ENCODE measurements around the gene HMGCLL1.

DNA sequence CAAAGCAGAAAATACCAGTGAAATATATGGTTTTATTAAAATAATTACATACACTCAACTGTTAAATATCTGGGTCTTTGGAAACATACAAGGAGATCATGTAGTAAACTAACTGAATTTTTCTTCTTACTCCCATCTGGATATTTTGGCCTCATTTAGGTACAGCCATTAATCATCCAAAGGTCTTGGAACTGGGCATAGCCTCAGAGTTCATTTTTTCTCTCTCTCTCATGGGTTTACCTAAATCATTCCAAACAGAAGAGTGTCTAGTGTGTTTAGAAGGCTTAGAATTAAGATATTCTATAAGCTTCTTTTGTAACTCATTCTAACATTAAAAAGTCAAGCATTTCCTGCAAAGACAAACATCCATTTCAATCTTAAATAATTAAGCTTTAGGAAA, 79.4 kb downstream of the HMGCLL1 start:
- TF ChIP-seq POLR2A (IDR thresholded peaks at IDR 0.05) (no peak), POLR2AphosphoS5 (IDR thresholded peaks at IDR 0.05) (no peak)
- TF ChIP-seq, protein P1, sequence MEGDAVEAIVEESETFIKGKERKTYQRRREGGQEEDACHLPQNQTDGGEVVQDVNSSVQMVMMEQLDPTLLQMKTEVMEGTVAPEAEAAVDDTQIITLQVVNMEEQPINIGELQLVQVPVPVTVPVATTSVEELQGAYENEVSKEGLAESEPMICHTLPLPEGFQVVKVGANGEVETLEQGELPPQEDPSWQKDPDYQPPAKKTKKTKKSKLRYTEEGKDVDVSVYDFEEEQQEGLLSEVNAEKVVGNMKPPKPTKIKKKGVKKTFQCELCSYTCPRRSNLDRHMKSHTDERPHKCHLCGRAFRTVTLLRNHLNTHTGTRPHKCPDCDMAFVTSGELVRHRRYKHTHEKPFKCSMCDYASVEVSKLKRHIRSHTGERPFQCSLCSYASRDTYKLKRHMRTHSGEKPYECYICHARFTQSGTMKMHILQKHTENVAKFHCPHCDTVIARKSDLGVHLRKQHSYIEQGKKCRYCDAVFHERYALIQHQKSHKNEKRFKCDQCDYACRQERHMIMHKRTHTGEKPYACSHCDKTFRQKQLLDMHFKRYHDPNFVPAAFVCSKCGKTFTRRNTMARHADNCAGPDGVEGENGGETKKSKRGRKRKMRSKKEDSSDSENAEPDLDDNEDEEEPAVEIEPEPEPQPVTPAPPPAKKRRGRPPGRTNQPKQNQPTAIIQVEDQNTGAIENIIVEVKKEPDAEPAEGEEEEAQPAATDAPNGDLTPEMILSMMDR (IDR thresholded peaks at IDR 0.05), result no peak

Data from prostate gland (tissue), 2 donors.